AG10803 (cell line): ENCODE measurements around the gene DCANP1.
A peak's percentile ranks its signal among the peaks of the same experiment; 100 is the strongest.

Source experiments
- DNase-seq: peaks from one replicate; pipeline ENCODE4 v3.0.0; 2010; ENCODE audit warnings: low read depth
- H3K4me3 ChIP-seq: 2 replicates; pipeline ENCODE4 v1.5.1; 2011; ENCODE audit warnings: mild to moderate bottlenecking, low read length, control low read depth
- CTCF ChIP-seq: conservative IDR thresholded peaks from 2 replicates; pipeline ENCODE4 v1.5.1; 2011; ENCODE audit warnings: mild to moderate bottlenecking, low read length, control low read depth, inconsistent platforms

Gene DCANP1

GRCh38 chr5:135461481-135462151, 14.5 kb upstream of the DCANP1 start:
- no peak overlapping the region for H3K4me3 ChIP-seq
- no peak for TF ChIP-seq CTCF
- DNase-seq, result no peak

GRCh38 chr5:135460246-135461033, 13.3 kb upstream of the DCANP1 start:
- H3K4me3 ChIP-seq, result no peak overlapping the region
- no peak for TF ChIP-seq CTCF
- DNase-seq, result no peak

- no peak for TF ChIP-seq CTCF
- peak; percentile 51 for DNase-seq
- H3K4me3 ChIP-seq, result no peak overlapping the region
Observed at GRCh38 chr5:135458921-135459331, 11.8 kb upstream of the DCANP1 start.

- no peak for DNase-seq
- TF ChIP-seq CTCF, result no peak
- H3K4me3 ChIP-seq, result no peak overlapping the region
Observed at GRCh38 chr5:135458356-135458755, 11.2 kb upstream of the DCANP1 start.

GRCh38 chr5:135457424-135458071, 10.4 kb upstream of the DCANP1 start:
- no peak overlapping the region for H3K4me3 ChIP-seq
- TF ChIP-seq CTCF, result peak; percentile 72
- peak; percentile 45 for DNase-seq

GRCh38 chr5:135456238-135457099, 9.3 kb upstream of the DCANP1 start:
- no peak overlapping the region for H3K4me3 ChIP-seq
- no peak for TF ChIP-seq CTCF
- DNase-seq, result peak; percentile 80
